ENCODE results near the gene HNF1B.

GRCh38 chr17:37717627-37718323 is 27.1 kb downstream of the HNF1B start:
- TF ChIP-seq SP1 (IDR thresholded peaks at IDR 0.05) (no peak), CTCF (IDR thresholded peaks at IDR 0.05; ENCODE audit: low read depth, low read length, missing input control) (no peak), MAX (IDR thresholded peaks at IDR 0.05) (no peak), YY1 (IDR thresholded peaks at IDR 0.05) (no peak), FOXA1 (IDR thresholded peaks at IDR 0.05) (no peak), TAF1 (conservative IDR thresholded peaks at IDR 0.05) (no peak), REST (IDR thresholded peaks at IDR 0.05) (no peak), RXRA (IDR thresholded peaks at IDR 0.05) (no peak), ATF3 (IDR thresholded peaks at IDR 0.05) (no peak), HNF4G (IDR thresholded peaks at IDR 0.05) (no peak), RAD21 (IDR thresholded peaks at IDR 0.05) (no peak), NR2F2 (IDR thresholded peaks at IDR 0.05) (no peak), GABPA (IDR thresholded peaks at IDR 0.05 in 1 of 2, conservative IDR thresholded peaks at IDR 0.05 in 1 of 2) (no peak), JUND (IDR thresholded peaks at IDR 0.05) (no peak)
